ENCODE measurements around the gene NT5DC1.

NT5DC1 gene

DNA sequence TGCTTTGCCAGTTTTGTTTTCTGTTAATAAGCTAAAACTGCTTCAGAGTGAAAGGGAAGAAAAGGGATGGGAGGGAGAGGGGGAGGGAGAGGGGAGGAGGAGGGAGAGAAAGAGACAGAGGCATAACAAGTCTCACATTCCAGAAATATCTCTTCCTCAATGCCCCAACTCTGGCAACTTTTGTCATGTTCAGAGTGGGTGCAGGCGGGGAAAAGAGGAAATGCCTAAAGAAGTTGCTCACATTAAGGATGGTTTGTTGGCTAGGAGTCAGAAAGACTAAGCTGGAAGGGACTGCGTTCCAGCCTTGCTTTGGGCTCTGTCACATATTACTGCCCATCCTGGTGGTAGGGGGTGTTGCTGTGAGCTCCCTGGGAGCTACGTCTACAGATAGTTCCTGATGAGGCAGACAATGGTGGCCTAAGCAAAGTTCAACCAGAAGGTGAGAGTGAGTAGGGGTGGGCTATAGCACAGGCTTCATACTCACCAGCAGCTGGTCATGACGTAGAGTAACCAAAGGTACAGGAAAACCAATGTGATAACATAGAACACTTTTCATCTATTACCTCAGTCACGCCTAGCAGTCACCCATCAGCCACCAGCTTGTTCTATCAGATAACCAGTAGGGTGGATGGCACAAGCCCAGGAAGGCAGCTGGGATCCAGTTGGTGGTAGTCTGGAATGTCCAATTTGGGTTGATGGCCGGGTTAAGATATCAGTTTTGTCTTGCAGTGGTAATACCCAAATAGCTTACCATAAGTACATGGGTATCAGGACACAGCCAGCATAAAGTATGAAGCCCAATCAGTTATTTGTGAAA is 151.1 kb downstream of the NT5DC1 start:
- Histone ChIP-seq H3K27ac (ENCODE audit: low read length) (no peak overlapping the region), H3K36me3 (ENCODE audit: insufficient read depth, low read depth, low read length) (peaks cover 9% of the 10 kb centered on the region; the same call in 1 of the 2 replicates), H3K9me3 (ENCODE audit: insufficient read depth, low read depth, low read length) (no peaks in the 10 kb centered on the region), H3K27me3 (ENCODE audit: insufficient read depth, low read length) (no peaks in the 10 kb centered on the region), H3K9ac (ENCODE audit: low read depth, low read length) (peak overlapping the region; percentile 38; the same call in 1 of the 2 replicates), H3K4me1 (ENCODE audit: insufficient read depth, low read length) (peaks cover 33% of the 10 kb centered on the region), H3K4me3 (ENCODE audit: low read length) (peak overlapping the region; percentile 86)

DNA sequence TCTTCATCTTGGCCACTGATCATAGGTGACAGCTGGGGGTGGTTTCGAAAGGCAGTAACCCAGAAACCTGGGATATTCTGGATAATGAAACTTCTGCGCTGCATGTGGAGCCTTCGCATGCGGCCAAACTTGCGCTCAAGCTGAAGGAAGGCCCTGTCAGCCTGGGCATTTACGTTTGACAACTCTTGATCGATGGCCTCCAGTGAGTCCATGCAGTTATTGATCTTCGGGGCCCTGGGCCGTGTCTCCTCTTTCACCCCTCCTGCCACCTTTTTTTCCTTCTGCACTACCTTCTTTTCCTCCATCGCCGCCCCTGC is 152.5 kb downstream of the NT5DC1 start:
- Histone ChIP-seq H3K4me3 (ENCODE audit: low read length) (peak overlapping the region; percentile 86), H3K4me1 (ENCODE audit: insufficient read depth, low read length) (peaks cover 33% of the 10 kb centered on the region), H3K9ac (ENCODE audit: low read depth, low read length) (peak overlapping the region; percentile 96; the same call in 1 of the 2 replicates), H3K27me3 (ENCODE audit: insufficient read depth, low read length) (no peaks in the 10 kb centered on the region), H3K9me3 (ENCODE audit: insufficient read depth, low read depth, low read length) (no peaks in the 10 kb centered on the region), H3K36me3 (ENCODE audit: insufficient read depth, low read depth, low read length) (peaks cover 9% of the 10 kb centered on the region; the same call in 1 of the 2 replicates), H3K27ac (ENCODE audit: low read length) (no peak overlapping the region)

DNA sequence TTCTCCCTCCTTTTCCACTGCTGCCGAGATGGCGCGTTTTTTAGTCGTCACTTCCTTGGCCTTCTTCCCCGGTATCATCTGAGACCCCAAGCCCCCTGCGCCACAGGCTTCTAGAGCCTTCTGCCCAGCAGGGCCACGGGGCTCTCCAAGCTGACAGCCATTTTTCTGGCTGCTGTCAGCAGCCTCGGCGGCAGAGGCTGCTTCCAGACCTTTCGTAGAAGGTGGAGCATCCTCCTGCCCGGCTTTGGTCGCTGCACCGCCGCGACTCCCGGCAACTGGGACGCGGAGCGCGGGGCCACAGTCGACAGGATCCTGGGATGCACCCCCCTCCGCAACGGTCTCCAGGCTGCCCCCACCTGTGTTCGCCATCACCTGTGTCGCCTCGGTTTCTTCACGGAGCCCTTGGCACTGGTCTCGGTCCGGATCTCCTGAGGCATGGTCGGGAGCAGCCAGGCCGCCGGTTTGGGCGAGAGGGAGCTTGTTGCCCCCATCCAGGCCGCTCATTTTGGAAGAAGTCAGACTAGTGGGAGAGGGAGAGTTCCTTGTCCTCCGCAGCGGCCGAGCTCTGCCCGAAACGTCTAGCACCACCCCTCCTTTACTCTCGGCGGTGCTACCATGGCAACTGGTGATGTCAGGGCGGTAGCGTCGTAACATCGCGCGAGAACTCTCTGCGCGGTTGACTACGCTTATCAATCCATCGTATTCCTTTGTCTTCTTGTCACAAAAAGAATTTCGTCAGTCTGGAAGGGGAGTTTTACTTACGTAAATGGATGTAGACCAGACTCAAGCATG is 153.0 kb downstream of the NT5DC1 start, which contains the start of gene TSPYL4:
Gene TSPYL4, minus strand, starts transcription at position 571 of the 792 bp plus-strand sequence. Its CDS starts 67 bp downstream, at position 504.
- H3K4me1 ChIP-seq (ENCODE audit: insufficient read depth, low read length), result peaks cover 33% of the 10 kb centered on the region
- H3K4me3 ChIP-seq (ENCODE audit: low read length), result peak within 1 kb of the TSS; percentile 86
- peak within 1 kb of the TSS; percentile 91 for H3K27ac ChIP-seq (ENCODE audit: low read length)
- no peaks in the 10 kb centered on the region for H3K9me3 ChIP-seq (ENCODE audit: insufficient read depth, low read depth, low read length)
- peak within 1 kb of the TSS; percentile 96 for H3K9ac ChIP-seq (ENCODE audit: low read depth, low read length)
- peaks cover 9% of the 10 kb centered on the region; the same call in 1 of the 2 replicates for H3K36me3 ChIP-seq (ENCODE audit: insufficient read depth, low read depth, low read length)
- no peaks in the 10 kb centered on the region for H3K27me3 ChIP-seq (ENCODE audit: insufficient read depth, low read length)

DNA sequence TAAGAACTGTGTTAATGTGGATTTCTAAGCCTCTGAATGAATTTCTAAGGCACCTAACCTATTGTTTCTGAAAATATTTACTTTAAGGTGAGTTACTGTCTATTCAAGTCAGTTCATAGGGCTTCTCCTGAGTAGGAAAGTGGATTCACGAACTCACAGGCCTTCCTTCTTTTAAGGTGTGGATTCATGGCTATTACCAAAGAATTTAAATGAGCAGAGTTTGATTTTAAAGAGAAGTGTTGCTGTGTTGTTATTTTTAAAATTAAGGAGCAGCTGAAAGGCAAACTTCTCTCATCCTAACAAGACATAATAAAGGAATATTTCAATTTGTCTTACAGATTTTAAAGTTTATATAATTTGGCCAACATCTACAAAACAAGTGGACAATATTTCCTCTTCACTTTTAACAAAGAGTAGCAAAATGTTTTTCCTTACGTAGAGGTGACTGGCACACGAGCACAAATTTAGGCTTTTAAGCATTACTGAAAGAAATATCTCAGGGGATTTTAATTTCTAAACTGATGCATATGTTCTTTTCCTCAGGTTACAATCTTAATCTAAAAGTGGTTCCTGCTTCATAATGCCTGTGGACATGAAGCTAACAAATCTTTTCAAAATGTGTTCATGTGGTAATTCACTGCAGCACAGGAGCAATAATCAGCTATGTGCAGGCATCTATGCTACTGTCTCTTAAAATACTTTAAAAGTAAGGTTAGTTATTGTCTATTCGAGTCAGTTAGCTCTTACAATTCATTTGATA is 153.8 kb downstream of the NT5DC1 start:
- no peaks in the 10 kb centered on the region for H3K9me3 ChIP-seq (ENCODE audit: insufficient read depth, low read depth, low read length)
- peaks cover 9% of the 10 kb centered on the region; the same call in 1 of the 2 replicates for H3K36me3 ChIP-seq (ENCODE audit: insufficient read depth, low read depth, low read length)
- peak overlapping the region; percentile 91 for H3K27ac ChIP-seq (ENCODE audit: low read length)
- peak overlapping the region; percentile 86 for H3K4me3 ChIP-seq (ENCODE audit: low read length)
- peaks cover 33% of the 10 kb centered on the region for H3K4me1 ChIP-seq (ENCODE audit: insufficient read depth, low read length)
- no peaks in the 10 kb centered on the region for H3K27me3 ChIP-seq (ENCODE audit: insufficient read depth, low read length)
- H3K9ac ChIP-seq (ENCODE audit: low read depth, low read length), result peak overlapping the region; percentile 96

DNA sequence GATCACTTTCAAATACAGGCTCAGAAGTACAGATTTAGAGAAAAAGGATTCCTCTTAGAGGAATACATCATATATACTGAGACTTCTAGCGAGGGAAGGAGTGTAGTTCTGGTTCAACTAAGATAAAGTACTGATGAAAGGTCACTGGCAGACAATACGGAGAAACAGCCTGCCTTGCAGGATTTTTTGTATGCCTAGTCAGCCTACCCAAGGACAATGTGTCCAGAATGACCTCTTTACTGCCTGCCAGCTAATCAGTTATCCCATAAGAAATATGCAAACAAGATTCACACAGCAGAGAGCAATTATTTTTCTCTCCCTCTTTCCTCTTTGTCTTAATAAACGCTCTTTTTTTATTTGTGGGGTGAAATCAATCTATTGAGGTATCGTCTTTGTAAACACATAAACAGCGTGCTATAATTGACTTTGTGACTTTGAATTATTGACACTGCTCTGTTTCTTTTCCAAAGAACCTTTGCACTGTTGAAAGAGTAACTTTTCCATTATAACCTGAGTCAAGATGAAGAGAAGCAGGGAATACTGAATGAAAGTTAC is 154.7 kb downstream of the NT5DC1 start:
- no peaks in the 10 kb centered on the region for H3K27me3 ChIP-seq (ENCODE audit: insufficient read depth, low read length)
- peaks cover 9% of the 10 kb centered on the region; the same call in 1 of the 2 replicates for H3K36me3 ChIP-seq (ENCODE audit: insufficient read depth, low read depth, low read length)
- no peaks in the 10 kb centered on the region for H3K9me3 ChIP-seq (ENCODE audit: insufficient read depth, low read depth, low read length)
- peak overlapping the region; percentile 86; the same call in 1 of the 2 replicates for H3K4me3 ChIP-seq (ENCODE audit: low read length)
- H3K4me1 ChIP-seq (ENCODE audit: insufficient read depth, low read length), result peaks cover 29% of the 10 kb centered on the region
- no peak overlapping the region for H3K27ac ChIP-seq (ENCODE audit: low read length)
- H3K9ac ChIP-seq (ENCODE audit: low read depth, low read length), result peak overlapping the region; percentile 96; the same call in 1 of the 2 replicates

DNA sequence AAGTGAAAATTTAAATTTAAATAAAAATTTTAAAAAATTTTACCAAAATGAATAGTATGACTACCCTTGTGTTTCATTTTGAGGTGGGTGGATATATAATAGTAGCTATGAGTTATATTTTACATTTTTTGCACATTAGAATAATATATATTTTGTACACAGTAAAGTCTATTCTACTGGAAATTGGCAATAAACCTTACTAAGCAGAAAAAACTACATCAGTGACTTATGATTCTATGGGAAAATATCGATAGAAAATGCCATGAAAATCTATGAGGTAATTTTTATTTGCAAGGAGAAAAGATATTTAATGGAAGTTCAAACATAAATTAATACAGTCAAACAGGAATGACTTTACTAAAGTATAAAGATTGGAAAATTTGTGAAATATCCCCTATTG is 156.0 kb downstream of the NT5DC1 start:
- H3K9me3 ChIP-seq (ENCODE audit: insufficient read depth, low read depth, low read length), result no peaks in the 10 kb centered on the region
- H3K27ac ChIP-seq (ENCODE audit: low read length), result no peak overlapping the region
- H3K36me3 ChIP-seq (ENCODE audit: insufficient read depth, low read depth, low read length), result peaks cover 9% of the 10 kb centered on the region; the same call in 1 of the 2 replicates
- H3K27me3 ChIP-seq (ENCODE audit: insufficient read depth, low read length), result no peaks in the 10 kb centered on the region
- H3K9ac ChIP-seq (ENCODE audit: low read depth, low read length), result no peak overlapping the region
- H3K4me3 ChIP-seq (ENCODE audit: low read length), result no peak overlapping the region
- peaks cover 19% of the 10 kb centered on the region for H3K4me1 ChIP-seq (ENCODE audit: insufficient read depth, low read length)

DNA sequence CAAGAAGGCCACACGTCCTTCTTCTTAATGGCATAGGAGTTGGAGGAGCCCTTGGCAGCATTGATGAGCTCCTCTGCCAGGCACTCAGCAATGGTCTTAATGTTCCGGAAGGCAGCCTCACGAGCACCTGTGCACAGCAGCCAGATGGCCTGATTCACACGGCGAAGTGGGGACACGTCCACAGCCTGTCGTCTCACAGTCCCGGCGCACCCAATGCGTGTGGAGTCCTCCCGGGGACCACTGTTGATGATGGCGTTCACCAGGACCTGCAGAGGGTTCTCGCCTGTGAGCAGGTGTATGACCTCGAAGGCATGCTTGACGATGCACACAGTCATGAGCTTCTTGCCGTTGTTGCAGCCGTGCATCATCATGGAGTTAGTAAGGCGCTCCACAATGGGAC is 157.9 kb downstream of the NT5DC1 start:
- Histone ChIP-seq H3K27me3 (ENCODE audit: insufficient read depth, low read length) (no peaks in the 10 kb centered on the region), H3K9me3 (ENCODE audit: insufficient read depth, low read depth, low read length) (no peaks in the 10 kb centered on the region), H3K27ac (ENCODE audit: low read length) (no peak overlapping the region), H3K4me3 (ENCODE audit: low read length) (no peak overlapping the region), H3K4me1 (ENCODE audit: insufficient read depth, low read length) (peaks cover 5% of the 10 kb centered on the region; the same call in 1 of the 2 replicates), H3K9ac (ENCODE audit: low read depth, low read length) (no peak overlapping the region), H3K36me3 (ENCODE audit: insufficient read depth, low read depth, low read length) (no peaks in the 10 kb centered on the region)

DNA sequence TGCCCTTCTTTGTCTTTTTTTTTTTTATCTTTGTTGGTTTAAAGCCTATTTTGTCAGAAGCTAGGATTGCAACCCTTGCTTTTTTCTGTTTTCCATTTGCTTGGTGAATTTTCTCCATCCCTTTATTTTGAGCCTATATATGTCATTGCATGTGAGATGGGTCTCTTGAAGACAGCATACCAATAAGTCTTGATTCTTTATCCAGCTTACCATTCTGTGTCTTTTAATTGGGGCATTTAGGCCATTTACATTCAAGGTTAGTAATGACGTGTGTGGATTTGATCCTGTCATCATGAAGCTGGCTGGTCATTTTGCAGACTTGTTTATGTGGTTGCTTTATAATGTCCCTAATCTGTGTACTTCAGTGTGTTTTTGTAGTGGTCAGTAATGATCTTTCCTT is 162.7 kb downstream of the NT5DC1 start:
- no peaks in the 10 kb centered on the region for H3K36me3 ChIP-seq (ENCODE audit: insufficient read depth, low read depth, low read length)

DNA sequence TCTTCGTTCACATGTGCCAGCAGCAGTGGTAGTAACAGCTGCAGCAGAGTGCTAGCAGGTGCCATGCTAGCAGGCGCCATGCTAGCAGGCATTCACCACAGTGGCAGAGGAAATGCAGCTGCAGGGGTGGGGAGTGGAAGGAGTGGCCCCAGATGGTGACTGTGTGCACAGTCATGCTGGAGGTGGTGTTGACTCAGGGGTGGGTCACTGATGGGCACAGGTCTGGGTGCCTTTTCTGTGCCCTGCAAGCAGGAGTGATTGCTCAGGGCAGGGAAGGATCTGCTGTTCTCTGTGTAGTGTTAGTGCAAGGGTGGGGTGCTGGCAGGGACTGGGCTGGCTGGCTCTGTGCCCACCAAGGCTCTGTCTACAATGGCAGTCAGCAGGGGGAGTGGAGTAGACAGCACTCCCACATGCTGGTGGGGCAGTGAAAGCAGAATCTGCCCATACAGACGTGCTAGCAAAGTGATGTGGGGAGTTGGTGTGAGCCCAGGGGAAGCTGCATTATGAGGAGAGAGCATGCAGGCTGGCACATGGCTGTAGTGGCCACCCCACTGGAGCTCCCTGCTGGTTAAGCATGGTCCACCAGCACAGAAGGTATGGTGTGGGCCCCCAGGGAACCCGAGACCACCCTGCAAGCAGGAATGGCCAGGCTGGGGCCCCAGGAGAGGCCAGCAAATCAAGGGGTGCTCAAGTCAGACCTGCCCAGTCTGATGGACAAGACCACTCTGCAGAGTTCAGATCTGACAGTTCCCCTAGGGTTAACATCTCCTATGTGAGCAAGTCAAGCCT is 164.6 kb downstream of the NT5DC1 start:
- Histone ChIP-seq H3K27ac (ENCODE audit: low read length) (no peak overlapping the region), H3K36me3 (ENCODE audit: insufficient read depth, low read depth, low read length) (no peaks in the 10 kb centered on the region), H3K4me1 (ENCODE audit: insufficient read depth, low read length) (no peaks in the 10 kb centered on the region), H3K9me3 (ENCODE audit: insufficient read depth, low read depth, low read length) (no peaks in the 10 kb centered on the region), H3K4me3 (ENCODE audit: low read length) (no peak overlapping the region), H3K9ac (ENCODE audit: low read depth, low read length) (no peak overlapping the region), H3K27me3 (ENCODE audit: insufficient read depth, low read length) (no peaks in the 10 kb centered on the region)

More for the DNA sequence above, 162.7 kb downstream of the NT5DC1 start:
- H3K27ac ChIP-seq (ENCODE audit: low read length), result no peak overlapping the region
- H3K27me3 ChIP-seq (ENCODE audit: insufficient read depth, low read length), result no peaks in the 10 kb centered on the region
- no peaks in the 10 kb centered on the region for H3K4me1 ChIP-seq (ENCODE audit: insufficient read depth, low read length)
- H3K9me3 ChIP-seq (ENCODE audit: insufficient read depth, low read depth, low read length), result no peaks in the 10 kb centered on the region
- no peak overlapping the region for H3K4me3 ChIP-seq (ENCODE audit: low read length)
- no peak overlapping the region for H3K9ac ChIP-seq (ENCODE audit: low read depth, low read length)

DNA sequence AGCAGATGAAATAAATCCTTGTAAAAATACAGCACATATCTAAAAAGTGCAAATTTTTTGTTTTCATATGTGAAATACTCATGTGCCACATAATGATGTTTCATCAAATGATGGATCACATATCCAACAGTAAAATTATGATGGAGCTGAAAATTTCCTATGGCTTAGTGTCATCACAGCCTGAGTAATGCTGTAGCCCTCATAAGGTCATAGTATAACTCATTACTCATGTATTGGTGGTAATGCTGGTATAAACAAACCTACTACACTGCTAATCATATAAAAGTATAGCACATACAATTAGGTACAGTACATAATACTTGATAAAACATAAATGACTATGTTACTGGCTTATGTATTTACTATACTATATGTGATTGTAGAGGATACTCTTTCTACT is 166.2 kb downstream of the NT5DC1 start:
- Histone ChIP-seq H3K27me3 (ENCODE audit: insufficient read depth, low read length) (no peaks in the 10 kb centered on the region), H3K9ac (ENCODE audit: low read depth, low read length) (no peak overlapping the region), H3K9me3 (ENCODE audit: insufficient read depth, low read depth, low read length) (no peaks in the 10 kb centered on the region), H3K27ac (ENCODE audit: low read length) (no peak overlapping the region), H3K4me3 (ENCODE audit: low read length) (no peak overlapping the region), H3K36me3 (ENCODE audit: insufficient read depth, low read depth, low read length) (no peaks in the 10 kb centered on the region), H3K4me1 (ENCODE audit: insufficient read depth, low read length) (peaks cover 15% of the 10 kb centered on the region)
